IMR-90 (cell line): Measurements from ENCODE around the gene ATP12A. TPM values are rescaled to one million over a fixed set of nuclear protein-coding genes. Genes with fewer than 3 reads are reported as not detected.

ENCODE experiments used
- ATAC-seq: fragments of 200-7000 bp; cut with Tn5 transposase; 2 replicates; pipeline ENCODE4 v1.9.1; 2020; ENCODE audit warnings: low read depth, mild to moderate bottlenecking, moderate library complexity
- BruUV-seq: library from RNA; stranded (reverse); fragments of 400-500 nt; replicated peaks from 2 replicates; lab custom pipeline; 2021; lab: Mats Ljungman, UMichigan
- CTCF ChIA-PET: fragments of 300-600 bp; formaldehyde crosslinking; extraction: SDS; loops from one replicate; lab custom pipeline; 2021; ENCODE audit warnings: antibody characterized with exemption; lab: Yijun Ruan, JAX
- POLR2A ChIA-PET: fragments of 300-600 bp; sonication (Branson Sonifier 250); formaldehyde crosslinking; loops from one replicate; lab custom pipeline; 2022; ENCODE audit warnings: antibody characterized with exemption; ENCODE audit not compliant: unreplicated experiment; lab: Charles Lee
- DNase-seq: peaks from one replicate; pipeline ENCODE4 v3.0.0; 2013
- H2AFZ ChIP-seq: replicated peaks from 2 replicates; pipeline ENCODE3; 2013; ENCODE audit warnings: low read length, mild to moderate bottlenecking; ENCODE audit not compliant: poor library complexity
- H2AK5ac ChIP-seq: 2 replicates; pipeline ENCODE4 v1.6.1; 2013; ENCODE audit warnings: low read depth, low read length, inconsistent platforms
- H2AK9ac ChIP-seq: replicated peaks from 2 replicates; pipeline ENCODE3; 2013; ENCODE audit warnings: mild to moderate bottlenecking, low read depth, low read length, moderate library complexity; ENCODE audit not compliant: poor library complexity
- H2BK120ac ChIP-seq: 2 replicates; pipeline ENCODE4 v1.6.1; 2013; ENCODE audit warnings: low read depth, low read length, inconsistent platforms
- H2BK15ac ChIP-seq: 3 replicates; pipeline ENCODE4 v1.6.1; 2013; ENCODE audit warnings: low read depth, low read length, inconsistent platforms
- H2BK20ac ChIP-seq: 2 replicates; pipeline ENCODE4 v1.6.1; 2013; ENCODE audit warnings: low read depth, mild to moderate bottlenecking, inconsistent platforms, low read length, moderate library complexity
- H2BK5ac ChIP-seq: 2 replicates; pipeline ENCODE4 v1.6.1; 2013; ENCODE audit warnings: mild to moderate bottlenecking, low read depth, low read length, inconsistent platforms; ENCODE audit not compliant: poor library complexity, severe bottlenecking
- H3K14ac ChIP-seq: replicated peaks from 2 replicates; pipeline ENCODE4 v1.6.1; 2013; ENCODE audit warnings: low read depth, low read length, inconsistent platforms
- H3K18ac ChIP-seq: 2 replicates; pipeline ENCODE4 v1.6.1; 2013; ENCODE audit warnings: low read depth, low read length, control low read depth
- H3K23ac ChIP-seq: 2 replicates; pipeline ENCODE4 v1.6.1; 2013; ENCODE audit warnings: low read depth, low read length, inconsistent platforms
- H3K27ac ChIP-seq: 2 replicates; pipeline ENCODE4 v1.5.1; 2013; ENCODE audit warnings: mild to moderate bottlenecking, control low read depth, low read length; ENCODE audit not compliant: insufficient read depth
- H3K27me3 ChIP-seq: 2 replicates; pipeline ENCODE4 v1.6.1; 2013; ENCODE audit warnings: low read length; ENCODE audit not compliant: control insufficient read depth, insufficient read depth
- H3K36me3 ChIP-seq: 2 replicates; pipeline ENCODE4 v1.6.1; 2013; ENCODE audit warnings: low read length, mixed read lengths; ENCODE audit not compliant: control insufficient read depth, insufficient read depth
- H3K4ac ChIP-seq: 2 replicates; pipeline ENCODE4 v1.6.1; 2013; ENCODE audit warnings: low read depth, low read length, inconsistent platforms
- H3K4me1 ChIP-seq: 2 replicates; pipeline ENCODE4 v1.6.1; 2013; ENCODE audit warnings: low read length, mixed read lengths; ENCODE audit not compliant: control insufficient read depth, insufficient read depth
- H3K4me2 ChIP-seq: 2 replicates; pipeline ENCODE4 v1.6.1; 2013; ENCODE audit warnings: low read depth, mild to moderate bottlenecking, control low read depth, low read length, moderate library complexity
- H3K4me3 ChIP-seq: 2 replicates; pipeline ENCODE4 v1.5.1; 2013; ENCODE audit warnings: low read depth, mild to moderate bottlenecking, control low read depth, low read length, moderate library complexity; ENCODE audit not compliant: insufficient read depth
- H3K56ac ChIP-seq: 2 replicates; pipeline ENCODE4 v1.6.1; 2013; ENCODE audit warnings: low read length, inconsistent platforms; ENCODE audit not compliant: insufficient read depth; ENCODE audit errors: extremely low read depth
- H3K79me1 ChIP-seq, 2 experiments: 2 replicates each; pipeline ENCODE4 v1.6.1; 2013; ENCODE audit warnings: low read length in 2 of 2, inconsistent platforms in 1 of 2, low read depth in 1 of 2
- H3K9ac ChIP-seq: 2 replicates; pipeline ENCODE4 v1.6.1; 2013; ENCODE audit warnings: low read depth, low read length, control low read depth
- H3K9me1 ChIP-seq: 2 replicates; pipeline ENCODE4 v1.6.1; 2013; ENCODE audit warnings: low read length, inconsistent platforms; ENCODE audit not compliant: insufficient read depth
- H3K9me3 ChIP-seq: 2 replicates; pipeline ENCODE4 v1.6.1; 2013; ENCODE audit warnings: low read length; ENCODE audit not compliant: control insufficient read depth, insufficient read depth
- H4K20me1 ChIP-seq: 2 replicates; pipeline ENCODE4 v1.6.1; 2013; ENCODE audit warnings: low read length, inconsistent platforms; ENCODE audit not compliant: insufficient read depth
- H4K5ac ChIP-seq: 2 replicates; pipeline ENCODE4 v1.6.1; 2013; ENCODE audit warnings: mild to moderate bottlenecking, low read depth, low read length, control low read depth
- H4K8ac ChIP-seq, 2 experiments: 2 replicates each; pipeline ENCODE4 v1.6.1; 2013; ENCODE audit warnings: low read depth in 2 of 2, low read length in 2 of 2, control low read depth in 1 of 2, inconsistent platforms in 1 of 2
- H4K91ac ChIP-seq: 2 replicates; pipeline ENCODE4 v1.6.1; 2013; ENCODE audit warnings: low read depth, low read length, inconsistent platforms; ENCODE audit not compliant: insufficient read depth
- CEBPB ChIP-seq: IDR thresholded peaks from 2 replicates; pipeline ENCODE4 v1.6.1; 2012; ENCODE audit warnings: low read depth, low read length, improper control_type of control experiment
- FOS ChIP-seq: fragments of 150-350 bp; IDR thresholded peaks from 2 replicates; pipeline ENCODE4 v1.6.1; 2016; ENCODE audit warnings: low read depth, low read length
- NFE2L2 ChIP-seq: fragments of 150-350 bp; IDR thresholded peaks from 2 replicates; pipeline ENCODE4 v1.6.1; 2016; ENCODE audit warnings: low read depth, mild to moderate bottlenecking, low read length
- POLR2A ChIP-seq: IDR thresholded peaks from 2 replicates; pipeline ENCODE4 v1.6.1; 2012; ENCODE audit warnings: mild to moderate bottlenecking, low read depth, low read length
- RCOR1 ChIP-seq: IDR thresholded peaks from 2 replicates; pipeline ENCODE4 v1.6.1; 2012; ENCODE audit warnings: mild to moderate bottlenecking, low read length, improper control_type of control experiment; ENCODE audit not compliant: insufficient replicate concordance
- SMC3 ChIP-seq: fragments of 150-350 bp; IDR thresholded peaks from 2 replicates; pipeline ENCODE4 v1.6.1; 2016; ENCODE audit warnings: low read depth, mild to moderate bottlenecking, antibody characterized with exemption, low read length, moderate library complexity
- WGBS, 2 experiments: methylation state at CpG; one replicate each; pipeline versions ENCODE4 v1.1.5 to v1.1.7; 2013; ENCODE audit warnings: missing lambda C conversion rate in 2 of 2; ENCODE audit not compliant: insufficient read length in 1 of 2; ENCODE audit errors: extremely low coverage in 2 of 2; 5-methylcytosine and 5-hydroxymethylcytosine counted together
- dilution Hi-C: fragments of 300-500 bp; cut with HindIII; formaldehyde crosslinking; loops from one replicate; pipeline ENCODE4 v1.14.3; 2018; ENCODE audit warnings: low sequenced_read_pairs; ENCODE audit not compliant: unreplicated experiment
- in situ Hi-C: fragments of 300-500 bp; cut with MboI; formaldehyde crosslinking; loops from 3 replicates; pipeline ENCODE4 v1.14.3; 2019; ENCODE audit warnings: low sequenced_read_pairs, inconsistent platforms, mixed read lengths
- intact Hi-C: fragments of 100-400 bp; cut with micrococcal nuclease; formaldehyde crosslinking; loops from 2 replicates; pipeline ENCODE4 v1.10.0; 2022
- polyA plus RNA-seq, 3 experiments: library from polyadenylated mRNA; depleted of rRNA; stranded (reverse); fragments of >200 nt; gene quantifications; 2 replicates each; pipeline ENCODE4 v1.2.3, GENCODE V29; 2012; ENCODE audit warnings: low replicate concordance in 1 of 3
- total RNA-seq: library from RNA; depleted of rRNA; stranded (reverse); fragments of >200 nt; gene quantifications from 2 replicates; pipeline ENCODE4 v1.2.3, GENCODE V29; 2012
- TF ChIP-seq, protein P1 (sequence below): fragments of 150-350 bp; IDR thresholded peaks from 2 replicates; pipeline ENCODE4 v1.6.1; 2017; ENCODE audit warnings: mild to moderate bottlenecking, antibody characterized with exemption, low read length, low read depth
- TF ChIP-seq, protein P2 (sequence below): fragments of 150-350 bp; IDR thresholded peaks from 2 replicates; pipeline ENCODE4 v1.6.1; 2016; ENCODE audit warnings: low read depth, mild to moderate bottlenecking, low read length, moderate library complexity, borderline replicate concordance

Gene ATP12A
- total and polyA plus RNA-seq, 2 of the 4 experiments (the other 2 are of a cell fraction), result not detected

DNA sequence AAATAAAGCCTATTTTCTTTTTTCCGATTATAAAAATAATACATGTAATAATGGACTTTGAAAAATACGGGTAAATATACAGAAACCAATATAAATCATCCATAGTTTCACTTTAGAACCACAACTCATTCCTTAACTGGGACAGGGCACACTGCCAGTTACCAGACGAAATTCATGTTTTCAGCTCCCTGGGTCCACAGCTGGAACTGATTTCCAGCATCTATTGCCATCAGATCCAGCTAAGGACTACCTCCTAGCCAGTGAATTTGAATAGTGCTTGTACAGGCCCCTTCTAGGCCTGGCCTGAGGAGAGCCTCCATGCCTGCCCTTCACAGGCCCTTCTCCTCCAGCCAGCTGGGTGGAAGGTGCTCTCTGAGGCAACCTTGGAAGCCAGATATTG, 30.0 kb upstream of the ATP12A start:
- CTCF ChIA-PET, result no interaction called here
- ATAC-seq (peak; percentile 32), DNase-seq (peak; percentile 40)
- no peak overlapping the region for H4K5ac ChIP-seq
- no peak overlapping the region for H3K14ac ChIP-seq
- 0 out of 2 replicates have a peak, but pooled peaks cover 1% of the 10 kb centered on the region for H3K4me1 ChIP-seq
- no peak overlapping the region for H3K9ac ChIP-seq
- H4K91ac ChIP-seq, result no peak overlapping the region
- H3K27ac ChIP-seq, result no peak overlapping the region
- H3K36me3 ChIP-seq, result no peaks in the 10 kb centered on the region
- no peak overlapping the region for H4K8ac ChIP-seq
- POLR2A ChIA-PET, result no interaction called here
- no peak overlapping the region for H3K56ac ChIP-seq
- H4K20me1 ChIP-seq, result no peaks in the 10 kb centered on the region
- no peak overlapping the region for H2BK120ac ChIP-seq
- dilution Hi-C loops (no loop called here), intact Hi-C loops (no loop called here), in situ Hi-C loops (no loop called here)
- no peaks in the 10 kb centered on the region for H3K9me1 ChIP-seq
- no peak overlapping the region for H3K23ac ChIP-seq
- H3K9me3 ChIP-seq, result no peaks in the 10 kb centered on the region
- H3K4me2 ChIP-seq, result 0 out of 2 replicates have a peak overlapping the region, but pooled peaks have one; percentile 25
- TF ChIP-seq RCOR1, result no peak
- TF ChIP-seq, protein P1, sequence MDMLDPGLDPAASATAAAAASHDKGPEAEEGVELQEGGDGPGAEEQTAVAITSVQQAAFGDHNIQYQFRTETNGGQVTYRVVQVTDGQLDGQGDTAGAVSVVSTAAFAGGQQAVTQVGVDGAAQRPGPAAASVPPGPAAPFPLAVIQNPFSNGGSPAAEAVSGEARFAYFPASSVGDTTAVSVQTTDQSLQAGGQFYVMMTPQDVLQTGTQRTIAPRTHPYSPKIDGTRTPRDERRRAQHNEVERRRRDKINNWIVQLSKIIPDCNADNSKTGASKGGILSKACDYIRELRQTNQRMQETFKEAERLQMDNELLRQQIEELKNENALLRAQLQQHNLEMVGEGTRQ, result no peak
- no peak for TF ChIP-seq NFE2L2
- TF ChIP-seq POLR2A, result no peak
- TF ChIP-seq, protein P2, sequence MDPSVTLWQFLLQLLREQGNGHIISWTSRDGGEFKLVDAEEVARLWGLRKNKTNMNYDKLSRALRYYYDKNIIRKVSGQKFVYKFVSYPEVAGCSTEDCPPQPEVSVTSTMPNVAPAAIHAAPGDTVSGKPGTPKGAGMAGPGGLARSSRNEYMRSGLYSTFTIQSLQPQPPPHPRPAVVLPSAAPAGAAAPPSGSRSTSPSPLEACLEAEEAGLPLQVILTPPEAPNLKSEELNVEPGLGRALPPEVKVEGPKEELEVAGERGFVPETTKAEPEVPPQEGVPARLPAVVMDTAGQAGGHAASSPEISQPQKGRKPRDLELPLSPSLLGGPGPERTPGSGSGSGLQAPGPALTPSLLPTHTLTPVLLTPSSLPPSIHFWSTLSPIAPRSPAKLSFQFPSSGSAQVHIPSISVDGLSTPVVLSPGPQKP, result no peak
- TF ChIP-seq CEBPB, result no peak
- no peak for TF ChIP-seq SMC3
- TF ChIP-seq FOS, result no peak
- H3K4me3 ChIP-seq, result no peak overlapping the region
- no peak overlapping the region for H2AK9ac ChIP-seq
- no peak overlapping the region for H2BK15ac ChIP-seq
- no peak overlapping the region for H3K4ac ChIP-seq
- no peak overlapping the region for H3K18ac ChIP-seq
- H2BK5ac ChIP-seq, result no peak overlapping the region
- H3K27me3 ChIP-seq, result peaks cover 4% of the 10 kb centered on the region; the same call in 1 of the 2 replicates
- BruUV-seq, result no TSS peak
- peak overlapping the region; percentile 68 for H2AFZ ChIP-seq
- no peak overlapping the region for H2AK5ac ChIP-seq
- no CpG with 5 or more reads among the region's 3 CpGs for WGBS, 2 experiments
- no peaks in the 10 kb centered on the region for H3K79me1 ChIP-seq
- no peak overlapping the region for H2BK20ac ChIP-seq
